Lung (tissue), 12 donors: Measurements from ENCODE around the gene SLC7A4. TPM values are rescaled to one million over a fixed set of nuclear protein-coding genes. Genes with fewer than 3 reads are reported as not detected.

Experiments used
- ATAC-seq: fragments of 200-7000 bp; cut with Tn5 transposase; one replicate; pipeline ENCODE4 v1.9.1; 2020; ENCODE audit warnings: moderate number of reproducible peaks; ENCODE audit not compliant: insufficient read depth, low FRiP score
- DNase-seq, 3 donors: peaks; one replicate each; pipeline ENCODE4 v3.0.0-alpha.2; 2013 to 2017
- H3K27ac ChIP-seq, 2 donors: one replicate each; pipeline ENCODE4 v1.5.1; 2013; ENCODE audit warnings: mild to moderate bottlenecking in 2 of 2, moderate library complexity in 2 of 2, control low read depth in 1 of 2, inconsistent platforms in 1 of 2, low read depth in 1 of 2, low read length in 1 of 2
- H3K27me3 ChIP-seq, 3 donors: one replicate each; pipeline ENCODE4 v1.5.1; 2013; ENCODE audit warnings: low read length in 2 of 3; ENCODE audit not compliant: control insufficient read depth in 3 of 3, insufficient read depth in 3 of 3
- H3K36me3 ChIP-seq, 4 donors: one replicate each; pipeline ENCODE4 v1.5.1; 2013; ENCODE audit warnings: low read length in 4 of 4, mild to moderate bottlenecking in 1 of 4, moderate library complexity in 1 of 4; ENCODE audit not compliant: control insufficient read depth in 4 of 4, insufficient read depth in 4 of 4
- H3K4me1 ChIP-seq, 5 donors: one replicate each; pipeline ENCODE4 v1.5.1; 2013; ENCODE audit warnings: low read length in 5 of 5, mild to moderate bottlenecking in 2 of 5, moderate library complexity in 1 of 5; ENCODE audit not compliant: control insufficient read depth in 5 of 5, insufficient read depth in 5 of 5
- H3K4me3 ChIP-seq: one replicate; pipeline ENCODE4 v1.5.1; 2013; ENCODE audit warnings: mild to moderate bottlenecking, control low read depth, moderate library complexity
- H3K9ac ChIP-seq, 2 donors: one replicate each; pipeline ENCODE4 v1.5.1; 2013; ENCODE audit warnings: low read length in 2 of 2, control low read depth in 1 of 2; ENCODE audit not compliant: insufficient read depth in 1 of 2
- H3K9me3 ChIP-seq, 4 donors: one replicate each; pipeline ENCODE4 v1.5.1; 2013; ENCODE audit warnings: low read length in 3 of 4, mild to moderate bottlenecking in 1 of 4, moderate library complexity in 1 of 4; ENCODE audit not compliant: control insufficient read depth in 4 of 4, insufficient read depth in 3 of 4
- CTCF ChIP-seq: IDR thresholded peaks from 2 replicates; pipeline ENCODE4 v1.5.1; 2012; ENCODE audit warnings: mild to moderate bottlenecking; ENCODE audit errors: control extremely low read depth, extremely low read depth
- WGBS, 2 donors: extraction: QIAGEN DNeasy Blood & Tissue Kit; methylation state at CpG; one replicate each; pipeline ENCODE4 v1.1.7; 2013; 5-methylcytosine and 5-hydroxymethylcytosine counted together
- polyA plus RNA-seq, 2 donors: library from polyadenylated mRNA; stranded (reverse); fragments of 200-250 nt; gene quantifications; one replicate each; pipeline ENCODE4 v1.2.1, GENCODE V29; 2013
- total RNA-seq, 2 donors: library from RNA; depleted of rRNA in 1 of 2; stranded (reverse); fragments of >200 nt in 1 of 2; gene quantifications; one replicate each; pipeline ENCODE4 v1.2.1, GENCODE V29; 2014 to 2021
- donor health status: control.
- donor health status: control.
- donor health status: Bipolar disorder and iron deficiency.
- donor health status: healthy.
- donor health status: DM: yes; HTN: yes; CAD: no.

The SLC7A4 gene
- total and polyA plus RNA-seq, 4 donors = 0.18 to 1.1 (median 0.80) TPM

GRCh38 chr22:20988573-20989322, 43.6 kb downstream of the SLC7A4 start:
- ATAC-seq = no peak
- H3K9me3 ChIP-seq = no peaks in the 10 kb centered on the region
- peaks cover 8 to 50% (median 11%) of the 10 kb centered on the region in 4 donors for H3K36me3 ChIP-seq
- H3K27me3 ChIP-seq = no peaks in the 10 kb centered on the region
- H3K27ac ChIP-seq = no peak overlapping the region
- H3K4me3 ChIP-seq = no peak overlapping the region
- no peak for DNase-seq
- H3K9ac ChIP-seq = no peak overlapping the region
- TF ChIP-seq CTCF = no peak
- H3K4me1 ChIP-seq = no peaks in the 10 kb centered on the region
- 92 to 96% methylated on average over 16 of the region's 16 CpGs for WGBS, 2 donors

GRCh38 chr22:20987375-20987774, 45.0 kb downstream of the SLC7A4 start:
- H3K36me3 ChIP-seq = peaks cover 3 to 39% (median 8%) of the 10 kb centered on the region in 4 donors

GRCh38 chr22:20986365-20986764, 46.0 kb downstream of the SLC7A4 start:
- H3K9ac ChIP-seq = no peak overlapping the region
- H3K36me3 ChIP-seq = peaks cover 0 to 29% (median 5%) of the 10 kb centered on the region in 4 donors
- no peak overlapping the region for H3K4me3 ChIP-seq
- DNase-seq (no peak), ATAC-seq (no peak)
- TF ChIP-seq CTCF = no peak
- H3K27me3 ChIP-seq = no peaks in the 10 kb centered on the region
- H3K27ac ChIP-seq = no peak overlapping the region
- H3K4me1 ChIP-seq = peaks cover 0 to 14% (median 5%) of the 10 kb centered on the region in 5 donors
- H3K9me3 ChIP-seq = no peaks in the 10 kb centered on the region
- 91 to 96% methylated on average over 1 of the region's 1 CpG for WGBS, 2 donors

More at GRCh38 chr22:20987375-20987774, 45.0 kb downstream of the SLC7A4 start:
- Histone ChIP-seq H3K27me3 (no peaks in the 10 kb centered on the region), H3K4me1 (peaks cover 0 to 11% (median 4%) of the 10 kb centered on the region in 5 donors), H3K27ac (no peak overlapping the region), H3K4me3 (no peak overlapping the region), H3K9ac (no peak overlapping the region), H3K9me3 (no peaks in the 10 kb centered on the region)
- 94 to 97% methylated on average over 14 of the region's 14 CpGs for WGBS, 2 donors
- no peak for DNase-seq
- no peak for TF ChIP-seq CTCF
- ATAC-seq = no peak
